ENCODE measurements around the gene PPFIBP2. TPM values are rescaled to one million over a fixed set of nuclear protein-coding genes. Genes with fewer than 3 reads are reported as not detected.

The PPFIBP2 gene
- total and polyA plus RNA-seq, 4 donors, result 14.1 to 35.6 (median 24.7) TPM

DNA sequence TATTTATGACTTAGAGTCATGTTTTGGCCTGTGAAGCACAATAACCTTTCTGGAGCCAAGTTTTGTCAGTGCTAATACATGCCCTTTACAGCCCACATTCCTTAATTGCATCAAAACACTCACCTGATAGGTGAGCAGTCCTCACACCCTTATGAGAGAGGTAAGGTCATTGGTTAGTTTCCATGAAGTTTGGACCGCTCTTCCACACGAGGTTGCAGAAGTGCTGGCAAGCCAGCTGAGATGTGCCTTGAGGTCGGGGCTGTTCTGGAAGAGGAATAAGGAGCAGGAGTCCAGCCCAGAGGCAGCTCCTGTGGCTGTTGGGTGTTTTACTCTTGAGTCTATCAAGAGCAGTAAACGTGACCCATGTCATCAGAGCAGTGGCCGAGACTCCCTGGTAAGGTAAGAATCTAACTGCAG is 83.2 kb downstream of the PPFIBP2 start:
- peaks cover 0 to 9% of the 10 kb centered on the region in 2 donors for H3K36me3 ChIP-seq (ENCODE audit: control insufficient read depth in 1 of 2, insufficient read depth in 2 of 2, low read length in 1 of 2)
- DNase-seq, result no peak
- no peak overlapping the region for H3K27ac ChIP-seq (ENCODE audit: low read depth in 1 of 2, low read length in 2 of 2)
- H3K27me3 ChIP-seq (ENCODE audit: control insufficient read depth in 1 of 2, insufficient read depth in 2 of 2, low read length in 1 of 2), result no peaks in the 10 kb centered on the region
- 84 to 85% methylated on average over 5 of the region's 5 CpGs for WGBS, 2 donors
- H3K4me1 ChIP-seq (ENCODE audit: control insufficient read depth in 1 of 2, insufficient read depth in 2 of 2, low read length in 2 of 2), result no peaks in the 10 kb centered on the region
- no peak overlapping the region for H3K4me3 ChIP-seq (ENCODE audit: low read length in 2 of 2)
- intact Hi-C loops (cut with DNase I), result no loop called here
- no peak for ATAC-seq (ENCODE audit: low FRiP score)
- H3K9me3 ChIP-seq (ENCODE audit: control insufficient read depth, low read length), result no peaks in the 10 kb centered on the region

DNA sequence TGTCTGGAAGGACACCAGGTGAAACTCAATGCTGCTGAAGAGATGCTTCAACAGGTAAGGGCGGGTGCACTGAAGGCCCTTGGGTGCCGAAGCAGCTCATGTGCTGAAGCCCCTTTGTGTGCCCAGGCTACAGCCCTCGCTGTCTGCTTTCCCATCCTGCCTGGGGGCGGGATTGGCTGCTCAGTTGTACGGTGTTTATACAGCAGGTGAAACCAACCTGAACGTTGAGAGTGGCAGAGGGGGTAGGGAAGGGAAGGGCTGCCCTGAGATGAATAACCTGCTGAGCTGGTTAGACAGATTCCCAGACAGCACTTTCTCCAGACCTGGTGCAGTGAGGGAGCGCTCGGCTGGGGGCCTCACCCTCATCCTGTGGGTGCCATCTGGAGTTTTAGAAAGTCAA is 83.8 kb downstream of the PPFIBP2 start:
- 73 to 75% methylated on average over 8 of the region's 8 CpGs for WGBS, 2 donors
- Histone ChIP-seq H3K4me3 (ENCODE audit: low read length in 2 of 2) (no peak overlapping the region), H3K27ac (ENCODE audit: low read depth in 1 of 2, low read length in 2 of 2) (no peak overlapping the region), H3K36me3 (ENCODE audit: control insufficient read depth in 1 of 2, insufficient read depth in 2 of 2, low read length in 1 of 2) (peaks cover 0 to 9% of the 10 kb centered on the region in 2 donors), H3K4me1 (ENCODE audit: control insufficient read depth in 1 of 2, insufficient read depth in 2 of 2, low read length in 2 of 2) (no peaks in the 10 kb centered on the region), H3K9me3 (ENCODE audit: control insufficient read depth, low read length) (no peaks in the 10 kb centered on the region), H3K27me3 (ENCODE audit: control insufficient read depth in 1 of 2, insufficient read depth in 2 of 2, low read length in 1 of 2) (no peaks in the 10 kb centered on the region)
- intact Hi-C loops (cut with DNase I), result no loop called here
- no peak for DNase-seq
- ATAC-seq (ENCODE audit: low FRiP score), result no peak

DNA sequence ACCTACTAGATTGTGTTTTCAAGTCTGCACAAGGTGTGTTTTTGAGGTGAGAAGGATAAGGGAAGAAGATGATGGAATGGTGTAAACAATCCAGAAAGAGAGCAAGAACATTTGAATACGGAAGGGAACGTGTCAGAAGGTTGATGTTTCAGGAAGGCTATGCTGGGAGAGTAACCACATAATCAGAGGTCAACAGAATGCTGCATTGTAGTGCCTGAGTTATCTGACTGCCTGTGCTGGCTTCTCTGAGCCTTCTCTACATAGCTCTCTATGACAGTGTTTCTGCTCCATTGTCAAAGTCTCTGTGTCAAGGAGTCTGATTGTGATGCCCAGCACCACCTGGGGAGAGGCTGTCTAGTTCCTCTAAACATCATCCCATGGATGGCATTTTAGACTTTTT is 85.4 kb downstream of the PPFIBP2 start:
- Histone ChIP-seq H3K27me3 (ENCODE audit: control insufficient read depth in 1 of 2, insufficient read depth in 2 of 2, low read length in 1 of 2) (no peaks in the 10 kb centered on the region), H3K36me3 (ENCODE audit: control insufficient read depth in 1 of 2, insufficient read depth in 2 of 2, low read length in 1 of 2) (peaks cover 0 to 12% of the 10 kb centered on the region in 2 donors), H3K9me3 (ENCODE audit: control insufficient read depth, low read length) (no peaks in the 10 kb centered on the region), H3K4me3 (ENCODE audit: low read length in 2 of 2) (no peak overlapping the region), H3K27ac (ENCODE audit: low read depth in 1 of 2, low read length in 2 of 2) (no peak overlapping the region), H3K4me1 (ENCODE audit: control insufficient read depth in 1 of 2, insufficient read depth in 2 of 2, low read length in 2 of 2) (no peaks in the 10 kb centered on the region)
- WGBS, 2 donors, result 94 to 96% methylated on average over 2 of the region's 2 CpGs
- DNase-seq (no peak), ATAC-seq (ENCODE audit: low FRiP score) (no peak)
- intact Hi-C loops (cut with DNase I), result no loop called here

DNA sequence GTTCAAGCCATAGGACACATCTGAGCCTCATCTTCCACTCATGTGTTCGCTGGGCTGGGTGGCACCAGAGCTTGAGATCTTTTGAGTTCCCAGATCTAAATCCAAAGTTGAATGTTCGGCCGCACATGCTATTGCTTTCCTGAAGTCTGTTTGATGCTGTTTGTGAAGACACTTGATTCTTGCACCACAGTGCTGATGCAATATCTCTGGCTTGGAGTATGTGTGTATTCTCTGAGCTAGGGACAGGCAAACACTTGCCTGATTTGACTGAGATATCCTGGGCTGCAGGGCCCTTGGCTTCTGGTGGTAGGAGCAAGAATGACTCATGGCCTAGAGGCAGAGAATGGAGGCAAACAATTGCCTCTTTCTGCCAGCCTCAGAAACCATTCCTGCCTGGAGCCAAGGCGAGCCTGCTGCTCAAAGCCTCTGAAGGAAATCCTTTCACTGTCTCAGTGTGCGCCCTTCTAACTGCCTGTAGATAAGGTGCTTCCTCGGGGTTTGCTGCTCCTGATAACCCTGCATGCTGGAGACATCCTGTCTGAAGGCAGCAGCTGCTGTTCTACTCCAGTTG is 86.5 kb downstream of the PPFIBP2 start:
- H3K4me1 ChIP-seq (ENCODE audit: control insufficient read depth in 1 of 2, insufficient read depth in 2 of 2, low read length in 2 of 2), result no peaks in the 10 kb centered on the region
- H3K27ac ChIP-seq (ENCODE audit: low read depth in 1 of 2, low read length in 2 of 2), result no peak overlapping the region
- intact Hi-C loops (cut with DNase I), result no loop called here
- peaks cover 0 to 9% of the 10 kb centered on the region in 2 donors for H3K36me3 ChIP-seq (ENCODE audit: control insufficient read depth in 1 of 2, insufficient read depth in 2 of 2, low read length in 1 of 2)
- DNase-seq (peak in 1 of 2 donors; percentile 62), ATAC-seq (ENCODE audit: low FRiP score) (peak; percentile 83)
- WGBS, 2 donors, result 83 to 87% methylated on average over 6 of the region's 6 CpGs
- no peaks in the 10 kb centered on the region for H3K27me3 ChIP-seq (ENCODE audit: control insufficient read depth in 1 of 2, insufficient read depth in 2 of 2, low read length in 1 of 2)
- H3K4me3 ChIP-seq (ENCODE audit: low read length in 2 of 2), result no peak overlapping the region
- H3K9me3 ChIP-seq (ENCODE audit: control insufficient read depth, low read length), result no peaks in the 10 kb centered on the region

DNA sequence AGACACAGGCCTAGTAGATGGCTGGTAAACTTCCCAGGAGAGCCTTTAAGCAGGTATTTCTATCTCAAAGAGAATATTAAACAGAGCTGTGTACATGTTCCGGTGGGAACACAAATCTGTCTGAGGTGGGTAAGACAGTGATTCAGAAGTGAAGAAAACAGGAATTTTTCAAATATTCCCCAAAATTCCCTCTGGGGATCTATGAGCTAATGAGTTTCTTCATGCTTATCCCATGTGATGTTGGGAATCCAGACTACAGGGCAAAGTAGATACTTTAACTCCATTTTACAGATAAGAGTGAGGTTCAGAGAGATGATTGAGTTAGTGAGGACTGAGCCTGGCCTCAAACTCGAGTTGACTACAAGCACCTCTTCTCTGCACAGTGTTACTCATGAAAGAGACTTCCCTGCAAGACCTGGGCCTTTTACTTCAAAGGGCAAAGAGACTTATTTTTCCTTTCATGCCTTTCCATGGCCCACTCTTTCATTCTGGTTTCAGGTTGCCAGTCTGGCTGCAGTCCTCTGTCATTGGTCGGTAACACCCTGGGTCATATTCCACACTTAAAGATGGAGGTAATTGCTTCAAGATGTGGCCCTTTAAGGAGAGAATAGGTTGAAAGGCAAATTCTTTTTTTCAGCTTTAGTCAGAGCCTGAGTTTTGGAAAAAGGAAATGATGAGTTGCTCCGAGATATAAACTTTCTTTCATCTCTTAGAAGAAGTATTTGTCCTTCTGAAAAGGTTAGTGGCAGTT is 89.4 kb downstream of the PPFIBP2 start:
- Histone ChIP-seq H3K27ac (ENCODE audit: low read depth in 1 of 2, low read length in 2 of 2) (no peak overlapping the region), H3K4me3 (ENCODE audit: low read length in 2 of 2) (no peak overlapping the region), H3K4me1 (ENCODE audit: control insufficient read depth in 1 of 2, insufficient read depth in 2 of 2, low read length in 2 of 2) (no peaks in the 10 kb centered on the region), H3K9me3 (ENCODE audit: control insufficient read depth, low read length) (no peaks in the 10 kb centered on the region), H3K27me3 (ENCODE audit: control insufficient read depth in 1 of 2, insufficient read depth in 2 of 2, low read length in 1 of 2) (no peaks in the 10 kb centered on the region), H3K36me3 (ENCODE audit: control insufficient read depth in 1 of 2, insufficient read depth in 2 of 2, low read length in 1 of 2) (peaks cover 0 to 6% of the 10 kb centered on the region in 2 donors)
- DNase-seq (no peak), ATAC-seq (ENCODE audit: low FRiP score) (no peak)
- WGBS, 2 donors, result 81 to 87% methylated on average over 4 of the region's 4 CpGs
- intact Hi-C loops (cut with DNase I), result no loop called here

DNA sequence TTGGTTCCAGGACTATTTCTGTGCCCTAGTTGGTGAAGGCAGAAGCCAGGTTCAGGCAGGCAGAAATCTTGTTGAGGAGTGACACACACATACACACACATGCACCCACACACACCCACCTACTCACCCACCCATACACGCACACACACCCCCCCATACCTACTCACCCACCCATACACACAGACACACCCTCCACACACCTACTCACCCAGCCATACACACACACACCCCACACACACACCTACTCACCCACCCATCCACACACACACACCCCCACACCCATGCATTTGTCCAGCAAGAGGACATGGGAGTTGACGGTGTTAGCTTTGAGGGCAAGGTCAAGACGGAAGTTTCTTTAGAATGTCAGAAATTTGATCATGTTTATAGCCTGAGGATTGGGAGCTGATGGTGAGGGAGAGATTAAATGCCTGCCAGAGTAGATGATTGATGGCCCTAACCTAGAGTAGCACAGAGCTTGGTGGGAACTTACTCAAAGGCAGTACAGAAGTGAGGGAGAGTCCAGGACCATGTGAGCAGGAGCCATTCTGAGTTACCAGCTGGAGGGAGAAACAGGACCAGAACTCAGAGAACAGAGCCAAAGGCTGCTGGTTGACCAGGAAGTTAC is 90.6 kb downstream of the PPFIBP2 start:
- peaks cover 0 to 4% of the 10 kb centered on the region in 2 donors for H3K36me3 ChIP-seq (ENCODE audit: control insufficient read depth in 1 of 2, insufficient read depth in 2 of 2, low read length in 1 of 2)
- no peaks in the 10 kb centered on the region for H3K9me3 ChIP-seq (ENCODE audit: control insufficient read depth, low read length)
- 91% methylated on average over 3 of the region's 3 CpGs for WGBS, 2 donors
- H3K4me1 ChIP-seq (ENCODE audit: control insufficient read depth in 1 of 2, insufficient read depth in 2 of 2, low read length in 2 of 2), result no peaks in the 10 kb centered on the region
- DNase-seq, result no peak
- intact Hi-C loops (cut with DNase I), result no loop called here
- H3K27ac ChIP-seq (ENCODE audit: low read depth in 1 of 2, low read length in 2 of 2), result no peak overlapping the region
- ATAC-seq (ENCODE audit: low FRiP score), result no peak
- no peaks in the 10 kb centered on the region for H3K27me3 ChIP-seq (ENCODE audit: control insufficient read depth in 1 of 2, insufficient read depth in 2 of 2, low read length in 1 of 2)
- no peak overlapping the region for H3K4me3 ChIP-seq (ENCODE audit: low read length in 2 of 2)

DNA sequence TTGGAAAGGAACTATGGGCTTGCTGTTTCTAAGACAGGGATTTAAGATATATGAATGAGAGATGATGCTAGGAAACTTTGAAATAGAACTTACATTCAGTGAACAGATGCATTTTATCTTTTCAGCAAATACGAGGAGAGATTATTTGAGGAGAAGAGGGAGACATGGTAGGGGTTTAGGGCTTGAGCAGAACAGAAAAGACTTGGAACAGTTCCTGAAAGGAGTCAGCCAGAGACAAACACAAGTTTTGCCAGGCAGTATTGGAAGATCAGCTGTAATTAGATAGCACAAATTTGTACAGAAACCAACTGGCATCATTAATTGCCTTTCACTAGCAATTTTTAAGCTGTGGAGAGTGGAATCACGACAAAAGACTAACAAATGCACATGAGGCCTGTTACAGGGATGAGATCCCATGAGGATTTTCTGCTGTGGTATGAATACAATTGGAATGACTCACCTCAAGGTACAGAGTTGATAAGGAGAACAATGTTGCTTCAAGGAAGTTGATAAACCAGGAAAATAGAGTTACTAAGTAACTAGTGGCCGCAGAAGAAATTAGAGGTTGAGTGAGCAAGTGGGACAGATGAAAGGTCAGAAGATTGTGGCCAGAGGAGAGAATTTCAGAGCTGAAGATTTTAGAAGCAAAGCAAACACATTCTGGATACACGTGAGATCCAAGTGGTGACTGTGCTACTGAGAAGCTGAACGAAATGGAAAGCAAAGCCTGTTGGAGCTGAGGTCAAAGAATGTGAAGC is 91.6 kb downstream of the PPFIBP2 start:
- Histone ChIP-seq H3K27ac (ENCODE audit: low read depth in 1 of 2, low read length in 2 of 2) (peak overlapping the region; percentile 32 to 37), H3K4me3 (ENCODE audit: low read length in 2 of 2) (no peak overlapping the region), H3K4me1 (ENCODE audit: control insufficient read depth in 1 of 2, insufficient read depth in 2 of 2, low read length in 2 of 2) (no peaks in the 10 kb centered on the region), H3K36me3 (ENCODE audit: control insufficient read depth in 1 of 2, insufficient read depth in 2 of 2, low read length in 1 of 2) (peaks cover 0 to 2% of the 10 kb centered on the region in 2 donors), H3K27me3 (ENCODE audit: control insufficient read depth in 1 of 2, insufficient read depth in 2 of 2, low read length in 1 of 2) (no peaks in the 10 kb centered on the region), H3K9me3 (ENCODE audit: control insufficient read depth, low read length) (no peaks in the 10 kb centered on the region)
- DNase-seq (no peak), ATAC-seq (ENCODE audit: low FRiP score) (peak; percentile 16)
- WGBS, 2 donors, result 32 to 38% methylated on average over 5 of the region's 5 CpGs
- intact Hi-C loops (cut with DNase I), result no loop called here

DNA sequence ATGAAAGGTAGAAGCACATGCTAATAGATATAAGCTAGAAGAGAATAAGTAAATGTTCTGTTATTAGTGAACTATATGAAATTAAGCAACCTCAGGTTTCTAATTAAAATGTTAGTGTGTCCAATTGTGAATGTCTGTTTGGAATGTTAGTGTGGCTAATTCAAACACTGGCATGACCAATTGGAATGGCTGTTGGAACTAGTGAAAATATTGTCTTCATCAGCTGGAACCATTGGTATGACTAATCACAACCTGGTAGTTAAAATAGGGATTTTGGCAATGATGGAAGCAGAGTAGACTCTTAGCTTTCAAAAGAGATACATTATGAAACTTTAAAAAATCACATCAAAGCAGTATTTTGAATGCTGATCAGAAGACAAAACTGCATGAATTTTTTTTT is 92.7 kb downstream of the PPFIBP2 start:
- Histone ChIP-seq H3K27ac (ENCODE audit: low read depth in 1 of 2, low read length in 2 of 2) (no peak overlapping the region), H3K4me3 (ENCODE audit: low read length in 2 of 2) (no peak overlapping the region), H3K27me3 (ENCODE audit: control insufficient read depth in 1 of 2, insufficient read depth in 2 of 2, low read length in 1 of 2) (no peaks in the 10 kb centered on the region), H3K36me3 (ENCODE audit: control insufficient read depth in 1 of 2, insufficient read depth in 2 of 2, low read length in 1 of 2) (peaks cover 0 to 2% of the 10 kb centered on the region in 2 donors), H3K4me1 (ENCODE audit: control insufficient read depth in 1 of 2, insufficient read depth in 2 of 2, low read length in 2 of 2) (no peaks in the 10 kb centered on the region), H3K9me3 (ENCODE audit: control insufficient read depth, low read length) (no peaks in the 10 kb centered on the region)
- ATAC-seq (ENCODE audit: low FRiP score) (no peak), DNase-seq (no peak)
- intact Hi-C loops (cut with DNase I), result no loop called here

Data from aorta (tissue), 5 donors.